T-helper 1 cell treated with Interleukin-12 subunit alpha and Interleukin-12 subunit beta and Interleukin-4 antibody, amounts not matched to agents 30 ng/mL and 1 ng/mL, for 36 hours (primary cell): ENCODE measurements around the gene CDC42EP4. TPM values are rescaled to one million over a fixed set of nuclear protein-coding genes. Genes with fewer than 3 reads are reported as not detected.
"Not testable (repeated sequence)": the region's sequence is repeated elsewhere in the genome, so short reads cannot be mapped to it uniquely, and the experiment has no call there.

Source experiments
- intact Hi-C: fragments of 100-400 bp; cut with micrococcal nuclease; formaldehyde crosslinking; loops from one replicate; pipeline ENCODE4 v1.15.1; 2024
- total RNA-seq: library from RNA; stranded (reverse); gene quantifications from 2 replicates; pipeline ENCODE4 v1.2.3, GENCODE V29; 2022

Gene CDC42EP4
- total RNA-seq, 1 donor from 2014 or later: 1.4 TPM

GRCh38 chr17:73282629-73283028 is 29.2 kb downstream of the CDC42EP4 start:
- intact Hi-C loops: loop anchor here (2.0 kb wide), 1 partner anchor 76 kb away; no protein-coding TSS in a partner anchor

DNA sequence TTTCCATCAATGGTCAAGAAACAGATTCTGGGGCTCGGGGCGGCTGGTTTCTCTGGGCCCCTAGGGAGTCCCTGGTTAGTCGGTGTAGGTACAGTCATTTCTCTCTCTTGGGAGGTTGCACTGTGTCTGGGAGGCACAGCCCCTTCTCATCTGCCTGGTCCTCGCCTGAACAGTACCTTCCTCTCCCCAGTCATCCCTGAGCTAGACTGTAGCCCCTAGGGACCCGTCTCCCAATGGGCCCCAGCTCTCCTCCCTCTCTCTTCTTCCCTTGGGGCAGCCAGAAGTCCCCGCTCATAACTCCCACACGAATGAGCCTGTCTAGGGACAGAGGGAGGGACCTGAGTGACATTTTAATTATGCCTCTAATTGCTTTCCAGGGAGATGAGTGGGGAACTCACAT is 29.9 kb downstream of the CDC42EP4 start:
- intact Hi-C loops: loop anchor here (2.0 kb wide), 1 partner anchor 77 kb away; no protein-coding TSS in a partner anchor

DNA sequence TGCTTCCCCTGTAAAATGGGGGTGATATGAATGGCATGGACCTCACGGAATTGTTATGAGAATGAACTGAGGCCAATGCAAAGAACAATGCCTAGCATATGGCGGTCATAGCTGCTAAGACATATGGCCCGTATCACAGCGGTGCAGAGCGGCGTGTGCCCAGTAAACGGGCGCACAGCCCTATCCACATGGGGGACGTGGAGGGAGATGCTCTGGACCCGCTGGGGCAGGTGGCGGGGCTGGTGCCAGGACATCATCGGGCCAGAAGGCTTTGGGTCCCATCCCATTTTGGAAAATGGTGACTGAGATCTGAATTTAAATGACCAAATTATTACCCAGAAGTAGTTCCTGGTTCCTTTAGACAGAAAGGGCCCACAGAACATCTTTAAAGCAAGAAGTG is 31.6 kb downstream of the CDC42EP4 start:
- intact Hi-C loops: no loop called here

GRCh38 chr17:73279704-73280103 is 32.1 kb downstream of the CDC42EP4 start:
- intact Hi-C loops: no loop called here

DNA sequence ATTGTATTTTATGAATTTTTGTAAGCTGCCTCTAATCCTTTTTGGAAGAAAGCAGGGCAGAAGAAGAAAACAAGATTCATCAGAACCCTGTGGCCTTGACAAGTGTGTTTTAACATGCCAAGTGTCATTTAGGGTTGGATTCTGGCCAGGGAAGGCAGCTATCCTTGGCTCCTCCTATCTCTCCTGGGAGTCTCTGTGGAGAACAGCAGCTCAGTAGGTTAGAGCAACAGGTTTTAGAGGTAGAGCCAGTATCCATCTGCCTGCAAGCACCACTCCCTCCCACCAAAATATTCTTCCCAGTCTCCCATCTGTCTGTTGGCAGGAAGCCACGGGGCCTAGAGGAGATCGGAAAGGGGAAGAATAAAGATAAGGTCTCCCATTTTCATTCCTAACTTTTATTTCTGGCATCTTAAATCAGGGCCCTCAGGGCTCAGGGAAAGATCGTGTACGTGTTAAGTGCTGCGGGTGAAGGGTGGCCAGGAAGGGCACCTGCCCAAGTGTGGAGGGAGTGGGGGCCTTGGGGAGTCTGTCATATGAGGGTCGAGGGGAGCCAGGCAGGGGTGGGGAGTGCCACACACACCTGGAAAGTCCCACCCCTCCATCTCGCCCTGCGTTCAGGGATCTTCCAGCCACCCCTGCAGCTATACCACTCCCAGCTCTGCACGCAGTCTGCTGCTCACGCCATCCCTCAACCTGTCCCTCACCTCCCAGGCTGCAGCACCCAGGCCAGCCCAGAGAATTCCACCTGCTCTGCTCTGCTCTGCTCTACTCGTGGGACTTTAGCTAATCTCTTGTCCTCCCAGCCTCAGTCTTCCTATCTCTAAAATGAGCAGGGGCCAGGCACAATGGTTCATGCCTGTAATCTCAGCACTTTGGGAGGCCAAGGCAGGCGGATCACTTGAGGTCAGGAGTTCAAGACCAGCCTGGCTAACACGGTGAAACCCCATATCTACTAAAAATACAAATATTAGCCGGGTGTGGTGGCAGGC is 33.0 kb downstream of the CDC42EP4 start:
- intact Hi-C loops: no loop called here

GRCh38 chr17:73278049-73278464 is 33.7 kb downstream of the CDC42EP4 start:
- intact Hi-C loops: no loop called here

DNA sequence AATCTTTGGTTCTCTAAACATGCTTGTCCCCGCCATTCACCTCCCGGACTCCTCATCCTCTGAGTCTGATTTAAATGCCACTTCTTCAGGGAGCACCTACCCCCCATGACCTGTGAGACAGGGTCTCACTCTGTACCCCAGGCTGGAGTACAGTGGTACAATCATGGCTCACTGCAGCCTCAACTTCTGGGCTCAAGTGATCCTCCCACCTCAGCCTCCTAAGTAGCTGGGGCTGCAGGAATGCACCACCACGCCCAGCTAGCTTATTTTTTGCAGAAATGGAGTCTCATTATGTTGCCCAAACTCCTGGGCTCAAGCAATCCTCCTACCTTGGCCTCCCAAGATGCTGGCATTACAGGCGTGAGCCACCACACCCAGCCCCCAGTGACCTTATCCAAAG is 37.3 kb downstream of the CDC42EP4 start:
- intact Hi-C loops: no loop called here

DNA sequence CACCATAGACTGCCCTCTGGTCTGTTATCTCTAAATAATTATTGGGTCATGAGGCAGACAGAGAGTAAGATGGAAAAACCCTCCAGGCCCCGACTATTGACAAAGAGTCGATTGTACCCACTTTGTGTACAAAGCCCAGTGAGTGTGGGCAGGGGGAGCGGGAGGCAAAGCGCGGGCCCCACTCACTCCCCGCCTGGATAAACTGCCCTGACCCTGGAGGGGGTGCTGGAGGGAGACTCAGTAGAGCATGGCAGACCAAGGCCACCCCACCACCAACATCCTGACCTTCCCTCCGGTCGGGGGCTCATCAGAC is 38.9 kb downstream of the CDC42EP4 start:
- intact Hi-C loops: no loop called here

DNA sequence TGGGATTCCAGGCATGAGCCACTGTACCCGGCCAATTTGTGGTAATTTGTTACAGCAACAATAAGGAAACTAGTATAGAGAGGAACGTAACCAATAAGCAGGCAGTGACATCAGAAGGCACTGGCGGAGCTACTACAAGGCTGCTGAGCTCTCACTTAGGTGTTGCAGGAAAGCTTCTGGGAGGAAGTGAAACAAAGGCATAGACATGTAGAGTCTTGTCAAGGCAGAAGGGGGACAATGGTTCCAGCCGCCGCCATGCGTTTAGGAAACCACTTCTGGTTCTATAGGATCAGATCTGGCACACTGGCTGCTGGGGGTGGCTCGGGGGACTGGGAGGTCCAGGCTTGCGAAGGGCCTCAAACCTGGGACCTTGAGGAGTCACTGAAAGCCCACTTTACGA is 40.7 kb downstream of the CDC42EP4 start:
- intact Hi-C loops: no loop called here

- intact Hi-C loops: no loop called here
Measured at GRCh38 chr17:73269791-73270190, 42.0 kb downstream of the CDC42EP4 start.

DNA sequence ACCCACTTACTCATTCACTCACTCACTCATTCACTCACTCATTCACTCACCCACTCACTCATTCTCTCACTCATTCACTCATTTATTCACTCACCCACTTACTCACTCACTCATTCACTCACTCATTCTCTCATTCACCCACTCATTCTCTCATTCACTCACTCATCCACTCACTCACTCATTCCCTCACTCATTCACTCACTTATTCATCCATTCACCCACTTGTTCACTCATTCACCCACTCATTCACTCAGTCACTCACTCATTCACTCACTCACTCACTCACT is 42.5 kb downstream of the CDC42EP4 start:
- intact Hi-C loops: no loop called here

- intact Hi-C loops: no loop called here
Measured at GRCh38 chr17:73268582-73269328, 43.0 kb downstream of the CDC42EP4 start.

DNA sequence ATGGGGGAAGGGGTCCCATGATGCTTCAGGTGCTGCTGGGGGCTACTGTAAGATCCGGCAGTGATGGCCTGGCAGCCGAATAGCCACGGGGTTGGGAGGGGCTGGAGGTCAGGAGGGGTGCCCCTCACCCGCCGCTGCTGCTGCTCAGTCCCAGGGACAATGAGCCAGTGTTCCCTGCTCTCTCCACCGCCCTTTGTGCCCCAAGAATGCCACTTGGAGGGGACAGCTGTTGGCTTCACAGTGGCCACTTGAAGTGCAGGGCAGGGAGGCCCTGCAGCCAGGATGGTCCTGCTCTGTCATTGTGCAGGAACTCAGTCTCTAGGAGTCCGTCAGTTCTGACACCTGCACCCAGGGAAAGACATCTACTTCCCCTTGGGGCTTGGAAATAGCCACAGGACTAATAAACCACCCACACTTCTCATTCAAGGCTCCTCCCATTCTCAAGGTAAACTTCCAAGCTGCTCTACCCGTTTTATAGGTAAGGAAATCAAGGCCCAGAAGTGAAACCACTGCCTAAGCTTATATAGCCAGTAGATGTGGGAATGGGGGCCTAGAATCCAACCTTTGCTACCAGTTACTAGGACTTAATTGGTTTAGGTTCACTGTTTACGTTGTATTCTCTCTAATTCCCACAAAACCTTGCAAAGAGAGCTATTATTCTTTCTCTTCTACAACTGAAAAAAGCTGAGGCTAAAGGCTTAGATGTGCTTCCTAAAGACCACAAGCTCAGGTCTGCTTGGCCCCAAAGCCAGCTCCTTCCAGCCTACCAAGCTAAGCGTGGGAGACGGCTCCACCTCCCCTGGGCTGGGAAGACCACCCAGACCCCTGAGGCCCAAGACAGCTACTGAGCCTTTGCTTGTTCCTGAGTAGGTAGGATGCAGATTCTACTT is 43.9 kb downstream of the CDC42EP4 start:
- intact Hi-C loops: no loop called here

DNA sequence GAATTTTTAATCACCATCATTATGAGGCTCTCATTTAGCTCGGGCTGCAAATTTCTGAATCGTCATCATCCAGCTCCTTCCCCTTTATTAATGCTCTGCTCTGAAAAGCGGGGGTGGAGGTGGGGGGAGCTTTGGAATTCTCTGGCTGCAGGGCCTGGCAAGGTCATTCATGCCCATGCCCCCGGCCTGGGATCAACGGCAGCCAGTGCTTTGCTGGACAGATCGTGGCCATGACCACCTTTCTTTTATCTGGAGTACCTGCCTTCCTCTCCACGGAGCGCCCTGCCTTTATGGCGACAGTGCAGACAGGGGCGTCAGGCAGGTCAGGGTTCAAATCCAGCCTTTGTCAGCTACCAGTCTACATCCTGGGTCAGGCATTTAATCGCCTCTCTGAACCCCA is 45.0 kb downstream of the CDC42EP4 start:
- intact Hi-C loops: no loop called here

DNA sequence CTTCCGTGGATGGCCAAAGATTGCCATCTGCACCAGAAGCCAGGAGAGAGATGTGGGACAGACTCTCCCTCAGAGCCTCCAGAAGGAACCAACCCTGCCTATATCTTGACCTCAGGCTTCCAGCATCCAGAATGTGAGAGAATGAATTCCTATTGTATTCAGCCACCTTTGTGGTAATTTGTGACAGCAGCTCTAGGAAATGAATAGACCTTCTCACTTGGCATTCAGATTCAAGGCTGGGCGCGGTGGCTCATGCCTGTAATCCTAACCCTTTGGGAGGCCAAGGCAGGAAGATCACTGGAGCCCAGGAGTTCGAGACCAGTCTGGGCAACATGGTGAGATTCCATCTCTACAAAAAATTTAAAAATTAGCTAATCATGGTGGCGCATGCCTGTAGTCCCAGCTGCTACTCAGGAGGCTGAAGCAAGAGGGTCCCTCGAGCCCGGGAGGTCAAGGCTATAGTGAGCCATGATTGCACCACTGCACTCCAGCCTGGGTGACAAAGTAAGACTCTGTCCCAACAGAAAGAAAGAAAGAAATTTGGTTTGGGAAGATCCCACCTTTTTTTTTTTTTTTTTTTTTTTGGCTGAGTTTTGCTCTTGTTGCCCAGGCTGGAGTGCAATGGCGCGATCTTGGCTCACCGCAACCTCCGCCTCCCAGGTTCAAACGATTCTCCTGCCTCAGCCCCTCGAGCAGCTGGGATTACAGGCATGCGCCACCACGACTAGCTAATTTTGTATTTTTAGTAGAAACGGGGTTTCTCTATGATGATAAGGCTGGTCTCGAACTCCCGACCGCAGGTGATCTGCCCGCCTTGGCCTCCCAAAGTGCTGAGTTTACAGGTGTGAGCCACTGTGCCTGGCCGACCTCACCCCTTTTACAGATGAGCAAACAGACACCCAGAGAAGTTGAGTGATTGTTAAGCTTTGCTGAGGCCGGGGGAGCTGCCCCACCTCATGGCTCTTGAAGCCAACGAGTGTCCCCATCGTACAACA is 45.9 kb downstream of the CDC42EP4 start:
- intact Hi-C loops: no loop called here

- intact Hi-C loops: not testable (repeated sequence)
Measured at GRCh38 chr17:73264448-73264847, 47.4 kb downstream of the CDC42EP4 start.

DNA sequence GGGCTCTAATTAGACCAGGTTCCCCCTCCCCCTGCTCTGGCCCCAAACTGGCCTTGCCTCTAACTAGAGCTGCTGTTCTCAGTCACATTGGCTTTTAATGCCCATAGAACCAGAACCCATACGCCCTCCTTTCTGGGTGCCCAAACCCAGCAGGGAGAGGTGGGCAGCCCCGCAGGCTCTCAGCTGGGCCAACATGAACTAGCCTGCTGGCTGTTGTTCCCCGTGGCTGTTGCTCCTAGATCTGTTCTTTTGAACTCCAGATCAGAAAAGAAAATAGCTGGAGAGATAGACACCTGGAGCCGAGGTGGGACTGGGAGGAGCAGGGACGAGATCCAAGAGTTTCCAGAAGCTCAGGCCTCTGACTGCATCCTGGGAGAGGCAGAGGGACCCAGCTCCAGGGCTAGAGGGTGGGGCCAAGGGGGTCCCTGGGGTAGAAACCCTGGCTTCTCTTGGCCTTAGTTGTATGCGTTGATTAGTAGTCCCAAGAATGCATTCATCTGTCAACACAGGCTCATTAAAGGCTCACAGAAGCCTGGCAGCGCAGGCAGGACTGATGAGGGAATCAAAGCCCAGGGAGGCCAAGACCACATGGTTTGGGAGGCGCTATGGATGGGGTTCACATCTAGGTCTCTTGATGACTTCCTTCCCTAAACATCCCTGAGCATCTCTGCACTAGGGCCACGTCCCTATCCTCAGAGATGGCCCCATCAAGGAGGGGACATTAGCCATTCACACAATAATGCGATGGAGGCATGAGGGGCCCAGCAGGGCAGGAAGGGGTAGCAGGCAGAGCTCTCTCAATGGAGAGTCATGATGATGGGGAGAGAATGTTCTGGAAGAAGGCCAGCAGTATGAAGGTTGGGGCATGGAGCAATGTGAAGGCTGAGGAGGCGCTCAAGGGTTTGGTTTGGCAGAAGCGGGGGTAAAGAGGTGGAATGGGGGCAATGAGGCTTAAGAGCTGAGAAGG is 48.8 kb downstream of the CDC42EP4 start:
- intact Hi-C loops: no loop called here

DNA sequence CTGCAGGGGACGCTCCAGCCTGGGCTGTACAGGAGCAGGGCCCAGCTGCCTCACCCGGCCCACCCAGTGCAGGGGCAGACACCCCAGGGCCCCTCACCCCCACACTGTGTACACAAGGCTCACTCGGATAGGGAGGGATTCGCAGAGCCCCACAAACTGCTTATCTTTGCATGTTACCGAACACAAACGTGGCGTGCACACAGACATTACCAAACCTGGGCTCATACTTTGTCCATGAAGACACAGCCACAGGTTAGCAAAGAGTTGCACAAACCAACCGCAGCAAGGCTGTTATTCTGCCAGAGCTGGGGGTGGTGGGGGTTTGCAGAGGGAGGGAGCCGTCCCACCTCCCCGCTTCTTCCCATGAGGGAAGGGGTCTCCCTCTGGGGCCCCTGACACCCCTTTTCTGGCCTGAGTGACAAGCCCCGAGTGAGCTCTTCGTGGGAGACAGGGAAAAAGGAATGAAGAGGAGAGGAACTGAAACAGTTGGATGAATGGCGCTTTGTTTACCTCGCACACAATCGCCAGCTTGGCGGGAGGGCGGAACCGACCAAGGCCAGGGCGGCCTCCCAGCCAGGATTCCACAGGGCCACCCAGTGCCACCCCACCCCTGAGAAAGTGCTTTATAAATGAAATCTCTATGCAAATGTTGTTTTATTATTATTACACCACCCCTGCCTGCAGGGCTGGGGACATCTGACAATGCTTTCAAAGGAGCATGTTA is 49.7 kb downstream of the CDC42EP4 start:
- intact Hi-C loops: no loop called here

- intact Hi-C loops: no loop called here
Measured at GRCh38 chr17:73261617-73261951, 50.2 kb downstream of the CDC42EP4 start, which contains the start of gene CPSF4L. CPSF4L (minus strand) TSS chr17:73261880; CDS start chr17:73261818, 62 bp downstream.
